Stomach (tissue), 4 donors: ENCODE measurements around the gene BBS10.

Experiments
- CTCF ChIP-seq, 7 experiments: fragments of 450-650 bp in 4 of 7; fragments of 200-600 bp in 3 of 7; sonication (generic) in 3 of 7; IDR thresholded peaks; one replicate each; pipeline ENCODE4 v1.5.1; 2016 to 2019; ENCODE audit warnings: antibody characterized with exemption in 7 of 7, control low read depth in 2 of 7, mild to moderate bottlenecking in 1 of 7
- POLR2A ChIP-seq, 4 donors: fragments of 450-650 bp; IDR thresholded peaks; one replicate each; pipeline ENCODE4 v1.6.1; 2016; ENCODE audit warnings: antibody characterized with exemption in 4 of 4, control low read depth in 2 of 4, mild to moderate bottlenecking in 1 of 4, moderate library complexity in 1 of 4

DNA sequence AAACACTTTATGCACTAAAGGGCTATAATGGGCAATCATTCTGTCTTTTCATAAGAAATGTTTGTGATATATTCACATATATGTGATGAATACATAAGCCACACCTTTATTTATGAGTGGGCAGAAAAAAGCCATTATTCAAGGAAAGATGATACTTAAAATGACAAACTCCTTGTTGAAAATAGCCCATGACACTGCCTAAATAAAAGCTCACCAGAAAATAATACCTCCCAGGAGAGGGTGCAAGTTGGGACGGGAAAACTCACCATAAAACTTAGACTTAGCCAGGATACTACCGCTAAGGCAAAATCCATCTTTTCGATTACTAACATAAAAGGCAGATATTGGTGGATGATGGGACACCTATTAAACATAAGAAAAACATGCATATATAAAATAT is 35.8 kb upstream of the BBS10 start:
- TF ChIP-seq CTCF (IDR thresholded peaks at IDR 0.05) (no peak), POLR2A (IDR thresholded peaks at IDR 0.05) (no peak)
